HG02885 (cell line): Measurements from ENCODE around the gene FITM1.

Experiments
- ATAC-seq: cut with Tn5 transposase; IDR thresholded peaks from one replicate; pipeline ENCODE4 v1.9.1; 2021; ENCODE audit warnings: mild to moderate bottlenecking; ENCODE audit not compliant: unreplicated experiment, poor library complexity

Gene FITM1

GRCh38 chr14:24130380-24130716, at the start of gene FITM1:
Gene FITM1, plus strand, starts transcription at chr14:24130659. Its CDS starts 905 bp downstream, at chr14:24131564.
- ATAC-seq = no peak

DNA sequence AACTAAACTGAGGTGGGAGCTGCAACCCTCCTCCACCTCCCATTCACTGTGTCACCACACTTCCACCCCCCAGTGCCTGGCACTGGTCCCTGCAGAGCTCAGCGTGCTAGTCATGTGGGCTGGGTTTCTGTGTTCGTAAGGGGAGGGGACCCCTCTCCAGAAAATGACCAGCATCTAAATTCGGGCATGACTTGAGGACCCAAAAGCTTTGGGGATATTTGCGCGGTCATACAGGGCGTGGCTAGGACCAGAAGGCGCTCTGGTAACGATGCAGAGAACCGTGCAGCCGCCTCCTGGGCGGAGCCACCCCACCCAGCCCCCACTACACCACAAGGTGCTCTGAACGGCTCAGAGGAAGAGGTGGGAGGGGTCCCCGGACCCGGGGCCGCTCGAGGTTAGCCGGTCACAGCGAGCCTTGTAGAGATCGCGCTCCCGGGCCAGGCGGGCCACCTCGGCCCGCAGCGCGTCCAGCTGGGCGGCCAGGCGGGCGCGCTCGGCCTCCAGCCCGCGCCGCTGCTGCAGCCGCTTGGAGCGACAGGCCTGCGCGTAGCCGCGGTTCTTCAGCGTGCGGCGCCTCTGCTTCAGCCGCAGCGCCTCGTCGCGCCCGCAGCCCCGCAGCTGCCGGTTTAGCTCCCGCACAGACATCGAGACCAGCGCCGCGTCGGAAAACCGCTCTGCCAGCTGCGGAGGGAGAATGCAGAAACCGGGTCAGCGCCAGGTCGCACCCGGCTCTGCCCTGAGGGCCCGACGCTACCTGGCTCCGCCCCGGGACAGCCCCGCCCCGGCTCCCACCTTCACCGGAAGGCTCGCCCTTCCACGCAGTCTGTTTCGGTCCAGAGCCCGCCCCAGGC, 49.3 kb upstream of the FITM1 start:
- ATAC-seq = peak; percentile 93

DNA sequence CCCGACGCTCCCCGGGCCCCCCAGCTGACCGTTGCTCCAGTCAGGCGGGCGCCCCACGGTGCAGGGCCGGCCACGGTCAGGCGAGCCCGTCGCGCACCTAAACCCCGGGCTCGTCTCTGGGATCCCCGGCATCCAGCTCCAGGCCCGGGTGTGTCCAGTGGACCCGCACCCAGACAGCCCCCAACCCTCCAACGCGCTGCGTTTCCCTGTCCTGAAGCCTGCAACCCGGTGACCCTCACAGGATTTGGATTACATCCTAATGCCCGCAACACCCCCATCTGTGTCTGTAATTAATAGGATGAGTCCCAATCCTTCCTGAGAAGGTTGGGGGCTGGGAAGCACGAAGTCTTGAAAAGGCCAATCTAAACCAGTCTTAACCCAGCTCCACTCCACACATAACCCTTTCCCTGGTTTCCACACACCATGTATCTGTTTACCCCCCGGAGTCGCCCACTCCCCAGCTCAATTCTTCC, 48.7 kb upstream of the FITM1 start:
- no peak for ATAC-seq

DNA sequence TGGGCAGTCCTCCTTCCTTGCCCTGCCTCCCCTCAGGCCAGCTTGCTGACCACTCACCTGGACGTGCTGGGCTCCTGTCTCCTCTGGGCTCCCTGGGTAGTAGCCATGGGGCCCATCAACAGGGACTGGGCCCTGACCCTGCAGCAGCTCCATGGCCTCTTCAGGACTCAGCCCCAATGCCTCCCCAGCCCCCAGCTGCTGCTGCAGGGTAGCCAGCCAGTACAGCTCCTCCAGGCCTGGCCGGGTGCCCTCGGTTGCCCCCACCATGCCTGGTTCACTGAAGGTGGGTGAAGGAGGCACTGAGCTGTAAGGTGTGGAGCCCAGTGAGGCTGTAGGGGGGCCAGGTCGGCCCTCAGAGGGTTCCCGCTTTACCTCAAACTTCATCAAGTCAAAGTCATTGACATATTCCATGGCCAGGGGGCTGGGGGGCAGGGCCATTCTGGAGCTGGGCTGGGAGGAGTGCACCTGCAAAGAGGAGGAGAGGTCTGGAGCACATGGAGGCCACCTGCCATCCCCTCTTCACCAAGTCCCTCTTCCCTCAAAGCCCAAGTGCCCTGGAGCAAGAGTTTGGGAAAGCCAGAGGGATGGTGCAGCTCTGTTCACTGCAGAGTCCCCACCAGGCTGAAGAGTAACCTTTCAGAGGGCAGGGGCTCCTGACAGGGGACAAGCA, 47.9 kb upstream of the FITM1 start:
- no peak for ATAC-seq

GRCh38 chr14:24083462-24083861, 47.0 kb upstream of the FITM1 start:
- ATAC-seq = no peak

GRCh38 chr14:24084440-24084839, 46.0 kb upstream of the FITM1 start:
- ATAC-seq = no peak

GRCh38 chr14:24085215-24085614, 45.2 kb upstream of the FITM1 start:
- no peak for ATAC-seq

GRCh38 chr14:24086193-24086955, 44.1 kb upstream of the FITM1 start:
- ATAC-seq = no peak

GRCh38 chr14:24087004-24087403, 43.5 kb upstream of the FITM1 start:
- ATAC-seq = no peak

- no peak for ATAC-seq
Observed at GRCh38 chr14:24088095-24088494, 42.4 kb upstream of the FITM1 start.

GRCh38 chr14:24089890-24090289, 40.6 kb upstream of the FITM1 start:
- ATAC-seq = no peak

- no peak for ATAC-seq
Observed at GRCh38 chr14:24092110-24092504, 38.4 kb upstream of the FITM1 start.

DNA sequence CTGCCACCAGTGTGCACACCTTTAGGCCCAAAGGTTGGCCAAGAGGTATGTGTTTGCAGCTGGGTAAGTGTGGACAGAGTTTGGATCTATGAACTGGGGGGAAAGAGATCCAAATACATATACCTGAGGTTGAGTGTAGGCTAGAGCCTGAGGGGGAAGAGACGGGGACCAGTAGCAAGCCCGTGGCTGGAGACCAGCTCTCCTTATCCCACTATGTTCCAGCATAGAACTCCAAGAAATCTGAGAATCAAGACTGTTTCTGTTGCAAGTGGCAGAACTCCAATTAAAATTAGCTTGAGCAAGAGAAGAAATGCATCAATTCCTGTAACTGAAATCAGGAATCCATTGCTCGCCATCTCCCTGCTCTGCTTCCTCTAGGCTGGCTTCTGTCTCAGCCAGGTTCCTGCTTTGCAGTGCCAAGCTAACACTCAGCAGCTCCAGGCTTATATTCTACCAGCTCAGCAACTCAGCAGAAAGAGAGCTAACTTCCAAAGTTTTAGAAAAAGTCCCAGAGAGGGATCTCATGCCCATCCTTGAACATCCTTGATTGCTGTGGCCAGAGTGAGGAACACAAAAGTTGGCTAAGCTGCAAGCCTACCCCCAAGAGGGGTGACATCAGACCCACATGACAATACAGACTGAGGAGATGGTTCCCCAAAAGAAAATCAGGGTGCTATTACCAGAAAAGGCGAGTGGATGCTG, 37.8 kb upstream of the FITM1 start:
- ATAC-seq = no peak

GRCh38 chr14:24093207-24093900, 37.1 kb upstream of the FITM1 start:
- no peak for ATAC-seq

DNA sequence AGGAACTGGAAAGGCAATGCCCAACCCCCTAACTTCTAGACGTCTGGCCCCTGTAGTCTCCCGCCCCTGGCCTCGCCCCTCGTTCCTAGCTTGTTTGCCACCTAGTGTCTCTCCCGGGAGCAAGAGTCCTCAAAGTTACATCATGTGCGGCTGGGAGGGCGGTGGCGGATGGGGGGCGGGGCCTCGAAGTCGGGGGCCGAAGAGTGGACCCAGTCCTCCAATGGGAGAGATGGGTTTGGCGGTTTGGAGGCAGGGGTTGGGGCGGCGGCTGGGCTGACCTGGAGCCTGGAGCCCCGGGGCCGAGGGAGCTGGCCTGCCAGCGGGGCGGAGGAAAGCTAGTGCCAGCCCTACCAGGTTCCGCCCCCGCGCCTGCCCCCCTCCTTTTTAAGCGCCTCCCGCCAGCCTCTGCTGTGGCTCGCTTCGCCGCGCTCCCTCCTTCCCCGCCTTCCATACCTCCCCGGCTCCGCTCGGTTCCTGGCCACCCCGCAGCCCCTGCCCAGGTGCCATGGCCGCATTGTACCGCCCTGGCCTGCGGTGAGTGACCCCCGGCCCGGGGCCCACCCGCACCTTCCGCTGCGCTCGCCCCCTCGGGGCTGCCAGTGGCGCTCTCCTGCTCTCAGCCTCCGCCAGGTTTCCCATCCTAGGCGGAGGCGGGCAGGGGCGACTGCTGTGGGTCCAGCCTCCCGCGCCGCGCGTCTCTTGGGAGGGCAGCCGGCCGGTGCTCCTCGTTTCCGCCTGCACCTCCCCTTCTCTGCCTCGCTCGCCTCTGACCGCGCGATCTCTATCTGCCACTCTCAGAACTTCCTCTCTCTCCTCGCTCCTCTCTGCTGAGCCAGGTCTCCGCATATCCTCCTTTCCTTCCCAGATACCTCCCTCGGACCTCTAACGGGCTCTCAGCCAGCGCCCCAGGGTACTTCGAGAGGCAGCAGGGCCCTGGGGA, 36.3 kb upstream of the FITM1 start, which contains the start of gene PCK2:
PCK2 (plus strand) TSS at position 411 of the 940 bp plus-strand sequence; CDS start at position 506, 95 bp downstream.
- peak; percentile 52 for ATAC-seq

GRCh38 chr14:24094841-24095270, 35.6 kb upstream of the FITM1 start:
- no peak for ATAC-seq

DNA sequence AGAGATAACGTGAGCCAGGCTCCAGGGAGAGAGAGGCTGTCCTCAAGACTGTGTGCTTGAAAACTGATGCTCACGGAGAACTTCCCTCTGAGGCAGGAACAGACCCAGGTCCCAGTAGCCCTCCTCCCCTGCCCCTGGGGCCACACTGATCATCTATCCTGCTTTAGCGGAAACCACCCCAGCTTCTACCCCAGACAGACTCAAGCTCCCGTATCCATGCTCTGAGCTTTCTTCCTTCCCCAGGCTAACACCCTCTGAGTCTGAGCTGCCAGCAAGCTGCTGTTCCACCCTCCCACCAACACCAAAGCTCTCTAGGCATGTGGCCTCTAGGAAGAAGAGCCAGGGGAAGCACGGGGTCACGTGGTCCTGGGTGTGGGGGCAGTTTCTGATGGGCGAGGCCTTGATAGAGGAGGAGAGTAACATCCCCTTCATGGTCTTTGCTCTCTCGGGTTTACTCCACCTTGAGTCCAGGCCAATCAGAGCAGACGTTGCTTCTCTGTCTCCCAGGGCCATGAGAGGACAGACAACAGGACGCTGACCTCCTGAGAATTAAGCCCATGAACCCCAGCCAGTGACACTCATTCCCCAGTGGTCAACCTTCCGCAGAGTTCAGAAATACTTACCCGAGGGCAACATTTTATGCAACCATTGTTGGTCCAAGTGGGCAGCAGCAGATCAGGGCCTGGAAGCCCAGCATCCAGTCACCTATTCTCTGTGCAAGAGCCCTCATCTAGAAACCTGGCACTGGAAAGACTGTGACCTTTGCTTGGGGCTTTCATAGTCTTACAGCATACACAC, 35.0 kb upstream of the FITM1 start:
- ATAC-seq = peak; percentile 75
